B cell (primary cell): ENCODE measurements around the gene APPBP2. TPM values are rescaled to one million over a fixed set of nuclear protein-coding genes. Genes with fewer than 3 reads are reported as not detected.

Experiments
- ATAC-seq: fragments of 200-7000 bp; cut with Tn5 transposase; one replicate; pipeline ENCODE4 v1.10.0; 2021; ENCODE audit warnings: low read depth, mild to moderate bottlenecking, moderate number of reproducible peaks, moderate library complexity
- CTCF ChIA-PET: fragments of 350-600 bp; sonication (Branson Sonifier 250); formaldehyde crosslinking; loops from one replicate; lab custom pipeline; 2021; ENCODE audit warnings: antibody characterized with exemption, inconsistent platforms; lab: Charles Lee
- POLR2A ChIA-PET: fragments of 350-600 bp; sonication (Branson Sonifier 250); formaldehyde crosslinking; loops from one replicate; lab custom pipeline; 2021; ENCODE audit warnings: antibody characterized with exemption; lab: Charles Lee
- DNase-seq: peaks from one replicate; pipeline ENCODE4 v3.0.0; 2013
- H2AFZ ChIP-seq: 2 replicates; pipeline ENCODE4 v1.6.1; 2012; ENCODE audit warnings: mild to moderate bottlenecking, low read depth, low read length; ENCODE audit not compliant: insufficient read depth, poor library complexity, severe bottlenecking
- H3K27ac ChIP-seq, 2 donors: 1 replicate in 1 of 2; 2 replicates in 1 of 2; pipeline ENCODE4 v1.5.1; 2012 to 2013; ENCODE audit warnings: low read length in 2 of 2, mild to moderate bottlenecking in 2 of 2, moderate library complexity in 1 of 2
- H3K27me3 ChIP-seq, 4 experiments: fragments of 200-600 bp in 1 of 4; sonication (generic) in 1 of 4; replicated peaks in 1 of 4; 1 replicate in 2 of 4; 2 replicates in 2 of 4; pipeline versions ENCODE4 v1.6.1 to v1.7.0; 2013 to 2016; ENCODE audit warnings: low read length in 3 of 4, mild to moderate bottlenecking in 2 of 4, mixed read lengths in 1 of 4, moderate library complexity in 1 of 4; ENCODE audit not compliant: insufficient read depth in 4 of 4, control insufficient read depth in 3 of 4; ENCODE audit errors: control extremely low read depth in 1 of 4
- H3K36me3 ChIP-seq, 2 experiments: replicated peaks in 1 of 2; 1 replicate in 1 of 2; 2 replicates in 1 of 2; pipeline versions ENCODE4 v1.6.1 to v1.7.1; 2013; ENCODE audit warnings: low read length in 1 of 2; ENCODE audit not compliant: insufficient read depth in 2 of 2, control insufficient read depth in 1 of 2; ENCODE audit errors: control extremely low read depth in 1 of 2, extremely low read depth in 1 of 2
- H3K4me1 ChIP-seq, 2 donors: fragments of 200-600 bp in 1 of 2; sonication (generic) in 1 of 2; 1 replicate in 1 of 2; 2 replicates in 1 of 2; pipeline versions ENCODE4 v1.5.1 to v1.6.1; 2013 to 2017; ENCODE audit warnings: low read length in 2 of 2; ENCODE audit not compliant: control insufficient read depth in 2 of 2, insufficient read depth in 2 of 2
- H3K4me2 ChIP-seq: replicated peaks from 2 replicates; pipeline ENCODE3; 2012; ENCODE audit warnings: mild to moderate bottlenecking, low read depth, low read length; ENCODE audit not compliant: poor library complexity, severe bottlenecking
- H3K4me3 ChIP-seq, 5 experiments: fragments of 200-600 bp in 1 of 5; sonication (generic) in 1 of 5; 1 replicate in 3 of 5; 2 replicates in 2 of 5; pipeline versions ENCODE4 v1.5.1 to v1.7.0; 2011 to 2016; ENCODE audit warnings: low read length in 4 of 5, mild to moderate bottlenecking in 4 of 5, low read depth in 2 of 5, control low read depth in 1 of 5, moderate library complexity in 1 of 5; ENCODE audit not compliant: insufficient read depth in 1 of 5; ENCODE audit errors: control extremely low read depth in 1 of 5, extremely low read depth in 1 of 5
- H3K79me2 ChIP-seq: fragments of 200-600 bp; sonication (generic); one replicate; pipeline ENCODE4 v1.6.0; 2016; ENCODE audit warnings: low read length; ENCODE audit not compliant: control insufficient read depth, insufficient read depth
- H3K9ac ChIP-seq: fragments of 200-600 bp; sonication (generic); 2 replicates; pipeline ENCODE4 v1.6.1; 2017; ENCODE audit warnings: mild to moderate bottlenecking, low read length, moderate library complexity
- H3K9me3 ChIP-seq, 3 donors: one replicate each; pipeline versions ENCODE4 v1.6.1 to v1.7.1; 2013; ENCODE audit warnings: low read length in 2 of 3; ENCODE audit not compliant: control insufficient read depth in 2 of 3, insufficient read depth in 1 of 3; ENCODE audit errors: control extremely low read depth in 1 of 3
- H4K20me1 ChIP-seq: 2 replicates; pipeline ENCODE4 v1.6.0; 2012; ENCODE audit warnings: mild to moderate bottlenecking, low read length; ENCODE audit not compliant: insufficient read depth, control insufficient read depth, poor library complexity, severe bottlenecking
- H3K27ac Mint-ChIP-seq: one replicate; pipeline ENCODE4 v1.8.0; 2021; ENCODE audit warnings: mixed read lengths
- H3K27me3 Mint-ChIP-seq: one replicate; pipeline ENCODE4 v1.8.0; 2021; ENCODE audit warnings: mixed read lengths
- H3K4me1 Mint-ChIP-seq: one replicate; pipeline ENCODE4 v1.8.0; 2021; ENCODE audit warnings: mixed read lengths
- H3K4me3 Mint-ChIP-seq: one replicate; pipeline ENCODE4 v1.8.0; 2021; ENCODE audit warnings: mixed read lengths
- H3K9me3 Mint-ChIP-seq: one replicate; pipeline ENCODE4 v1.8.0; 2022; ENCODE audit warnings: mixed read lengths; ENCODE audit not compliant: insufficient read depth
- CTCF ChIP-seq: fragments of 200-600 bp; IDR thresholded peaks from one replicate; pipeline ENCODE4 v1.8.0; 2022; ENCODE audit warnings: antibody characterized with exemption, mild to moderate bottlenecking
- EZH2 ChIP-seq: IDR thresholded peaks from 2 replicates; pipeline ENCODE4 v1.6.1; 2012; ENCODE audit warnings: borderline replicate concordance, low read depth, mild to moderate bottlenecking, moderate library complexity, low read length; ENCODE audit not compliant: insufficient read depth, poor library complexity, severe bottlenecking
- WGBS: methylation state at CpG from one replicate; pipeline ENCODE4 v1.1.5; 2013; ENCODE audit warnings: missing lambda C conversion rate; ENCODE audit not compliant: insufficient coverage; 5-methylcytosine and 5-hydroxymethylcytosine counted together
- intact Hi-C: fragments of 100-400 bp; cut with micrococcal nuclease; formaldehyde crosslinking; loops from one replicate; pipeline ENCODE4 v1.10.0; 2022
- polyA plus RNA-seq: library from polyadenylated mRNA; depleted of rRNA; stranded (reverse); fragments of >200 nt; gene quantifications from 2 replicates; pipeline ENCODE4 v1.2.3, GENCODE V29; 2012
- total RNA-seq, 2 donors: library from RNA; stranded (reverse); fragments of 120-200 nt in 1 of 2; gene quantifications; 1 replicate in 1 of 2; 2 replicates in 1 of 2; pipeline versions ENCODE4 v1.2.3 to v1.2.4, GENCODE V29; 2013 to 2022

Gene APPBP2
- total and polyA plus RNA-seq, 2 donors (not counting 1 experiment from before 2014, with no cell fraction given): 6.3 to 38.8 TPM

- no peaks in the 10 kb centered on the region for H3K9me3 Mint-ChIP-seq
- CTCF ChIA-PET: interaction anchor here (0.8 kb wide), 1 partner anchor 30 kb away, joined by 4 read pairs; no protein-coding TSS in a partner anchor
- no peak for DNase-seq
Measured at GRCh38 chr17:60539807-60540206, 13.8 kb upstream of the APPBP2 start.

GRCh38 chr17:60538726-60539125 is 12.7 kb upstream of the APPBP2 start:
- Histone ChIP-seq H2AFZ (no peak overlapping the region), H3K9me3 (no peaks in the 10 kb centered on the region), H4K20me1 (no peaks in the 10 kb centered on the region), H3K9ac (no peak overlapping the region), H3K27me3 (no peaks in the 10 kb centered on the region), H3K36me3 (no peaks in the 10 kb centered on the region), H3K79me2 (no peaks in the 10 kb centered on the region), H3K4me3 (no peak overlapping the region), H3K4me1 (no peaks in the 10 kb centered on the region), H3K27ac (no peak overlapping the region), H3K4me2 (no peak overlapping the region)
- DNase-seq: no peak
- ChIA-PET POLR2A (interaction anchor here (0.7 kb wide), 1 partner anchor 10 kb away, joined by 9 read pairs; no protein-coding TSS in a partner anchor), CTCF (interaction anchor here (0.7 kb wide), 1 partner anchor 186 kb away, joined by 3 read pairs; no protein-coding TSS in a partner anchor)
- no peaks in the 10 kb centered on the region for H3K27me3 Mint-ChIP-seq
- H3K27ac Mint-ChIP-seq: no peak overlapping the region
- intact Hi-C loops: no loop called here
- no peak overlapping the region for H3K4me3 Mint-ChIP-seq
- H3K4me1 Mint-ChIP-seq: no peaks in the 10 kb centered on the region
- no peaks in the 10 kb centered on the region for H3K9me3 Mint-ChIP-seq
- 95% methylated on average over 4 of the region's 9 CpGs for WGBS
- ATAC-seq: no peak
- TF ChIP-seq CTCF (no peak), EZH2 (no peak)

More at GRCh38 chr17:60539807-60540206, 13.8 kb upstream of the APPBP2 start:
- no peak overlapping the region for H3K4me3 ChIP-seq
- WGBS: 92% methylated on average over 1 of the region's 2 CpGs
- no peaks in the 10 kb centered on the region for H3K79me2 ChIP-seq
- H2AFZ ChIP-seq: no peak overlapping the region
- H4K20me1 ChIP-seq: no peaks in the 10 kb centered on the region
- no peak overlapping the region for H3K4me2 ChIP-seq
- TF ChIP-seq CTCF (no peak), EZH2 (no peak)
- Mint-ChIP-seq H3K27me3 (no peaks in the 10 kb centered on the region), H3K4me1 (no peaks in the 10 kb centered on the region), H3K4me3 (no peak overlapping the region), H3K27ac (no peak overlapping the region)
- intact Hi-C loops: no loop called here
- H3K4me1 ChIP-seq: no peaks in the 10 kb centered on the region
- POLR2A ChIA-PET: no interaction called here
- H3K36me3 ChIP-seq: no peaks in the 10 kb centered on the region
- no peaks in the 10 kb centered on the region for H3K9me3 ChIP-seq
- H3K9ac ChIP-seq: no peak overlapping the region
- no peaks in the 10 kb centered on the region for H3K27me3 ChIP-seq
- no peak for ATAC-seq
- H3K27ac ChIP-seq: no peak overlapping the region
